Measurements from ENCODE around the gene TLR5. TPM values are rescaled to one million over a fixed set of nuclear protein-coding genes. Genes with fewer than 3 reads are reported as not detected.
"Not testable (repeated sequence)": the region's sequence is repeated elsewhere in the genome, so short reads cannot be mapped to it uniquely, and the experiment has no call there.

TLR5 gene
- total RNA-seq, 1 donor from 2014 or later: 0.12 TPM

DNA sequence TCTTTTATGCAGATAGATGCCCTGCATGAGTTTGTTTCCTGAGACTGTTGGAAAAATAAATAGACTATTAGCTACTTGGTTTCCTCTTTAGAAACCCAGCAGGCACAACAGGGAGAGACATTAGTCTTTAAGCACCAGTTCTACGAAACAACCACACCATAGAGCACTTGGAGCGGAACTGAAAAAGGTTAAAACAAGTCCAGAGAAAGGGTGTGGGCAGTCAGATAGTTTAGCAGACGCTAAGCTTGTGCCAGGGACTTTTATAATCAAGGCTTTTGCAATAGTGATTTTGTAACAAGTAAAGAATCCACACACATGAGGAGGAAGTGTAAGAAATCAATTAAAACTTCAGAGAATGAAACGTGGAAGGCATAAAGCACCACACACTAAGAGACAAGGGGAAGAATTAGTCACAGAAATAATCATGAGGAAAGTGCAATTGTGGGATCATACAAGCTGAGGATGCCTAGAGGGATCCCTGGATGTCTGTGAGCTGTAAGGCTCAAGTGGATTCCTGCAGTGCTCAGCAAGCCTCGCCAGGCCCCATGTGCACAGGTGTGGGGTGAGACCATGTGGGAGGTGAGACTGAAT, 37.8 kb upstream of the TLR5 start:
- H3K4me3 ChIP-seq (ENCODE audit: low read depth, low read length): no peak overlapping the region
- DNase-seq (ENCODE audit: low read depth): peak; percentile 56
- TF ChIP-seq, protein P1, sequence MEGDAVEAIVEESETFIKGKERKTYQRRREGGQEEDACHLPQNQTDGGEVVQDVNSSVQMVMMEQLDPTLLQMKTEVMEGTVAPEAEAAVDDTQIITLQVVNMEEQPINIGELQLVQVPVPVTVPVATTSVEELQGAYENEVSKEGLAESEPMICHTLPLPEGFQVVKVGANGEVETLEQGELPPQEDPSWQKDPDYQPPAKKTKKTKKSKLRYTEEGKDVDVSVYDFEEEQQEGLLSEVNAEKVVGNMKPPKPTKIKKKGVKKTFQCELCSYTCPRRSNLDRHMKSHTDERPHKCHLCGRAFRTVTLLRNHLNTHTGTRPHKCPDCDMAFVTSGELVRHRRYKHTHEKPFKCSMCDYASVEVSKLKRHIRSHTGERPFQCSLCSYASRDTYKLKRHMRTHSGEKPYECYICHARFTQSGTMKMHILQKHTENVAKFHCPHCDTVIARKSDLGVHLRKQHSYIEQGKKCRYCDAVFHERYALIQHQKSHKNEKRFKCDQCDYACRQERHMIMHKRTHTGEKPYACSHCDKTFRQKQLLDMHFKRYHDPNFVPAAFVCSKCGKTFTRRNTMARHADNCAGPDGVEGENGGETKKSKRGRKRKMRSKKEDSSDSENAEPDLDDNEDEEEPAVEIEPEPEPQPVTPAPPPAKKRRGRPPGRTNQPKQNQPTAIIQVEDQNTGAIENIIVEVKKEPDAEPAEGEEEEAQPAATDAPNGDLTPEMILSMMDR (conservative IDR thresholded peaks at IDR 0.05; ENCODE audit: low read depth, low read length): no peak

DNA sequence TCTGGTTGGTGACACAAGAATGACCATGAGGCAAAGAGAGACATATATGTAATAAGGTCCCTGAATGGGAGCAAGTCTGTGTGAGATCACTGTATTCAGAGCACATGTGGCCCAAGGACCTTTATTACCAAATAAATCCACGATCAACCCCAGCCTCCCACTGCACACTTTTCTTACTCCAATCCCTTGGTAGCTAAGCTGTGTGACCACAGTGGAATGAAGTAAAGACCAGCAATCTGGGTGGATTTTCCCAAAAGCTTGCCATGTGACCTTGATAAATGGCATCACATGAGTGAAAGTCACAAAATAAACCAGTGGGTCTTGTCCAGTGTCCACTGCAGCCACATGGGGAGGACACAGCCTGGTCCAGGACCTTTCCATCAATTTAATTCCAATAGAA, 36.7 kb upstream of the TLR5 start:
- TF ChIP-seq, protein P1 (conservative IDR thresholded peaks at IDR 0.05; ENCODE audit: low read depth, low read length): no peak
- DNase-seq (ENCODE audit: low read depth): no peak
- no peak overlapping the region for H3K4me3 ChIP-seq (ENCODE audit: low read depth, low read length)

DNA sequence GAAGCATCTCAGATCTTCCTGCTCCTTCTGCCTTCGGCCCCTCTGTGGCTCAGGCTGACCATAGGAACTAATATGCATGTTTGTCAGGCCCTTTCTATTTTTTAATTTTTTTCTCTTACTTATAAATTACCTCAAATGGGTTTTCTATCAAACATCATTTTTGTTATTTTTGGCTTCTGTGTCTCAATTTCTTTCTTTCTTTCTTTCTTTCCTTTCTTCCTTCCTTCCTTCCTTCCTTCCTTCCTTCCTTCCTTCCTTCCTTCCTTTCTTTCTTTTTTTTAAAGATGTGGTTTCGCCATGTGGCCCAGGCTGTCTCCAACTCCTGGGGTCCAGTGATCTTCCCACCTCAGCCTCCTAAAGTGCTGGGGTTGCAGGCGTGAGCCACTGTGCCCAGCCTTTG, 36.2 kb upstream of the TLR5 start:
- no peak for DNase-seq (ENCODE audit: low read depth)
- H3K4me3 ChIP-seq (ENCODE audit: low read depth, low read length): no peak overlapping the region
- TF ChIP-seq, protein P1 (conservative IDR thresholded peaks at IDR 0.05; ENCODE audit: low read depth, low read length): no peak

DNA sequence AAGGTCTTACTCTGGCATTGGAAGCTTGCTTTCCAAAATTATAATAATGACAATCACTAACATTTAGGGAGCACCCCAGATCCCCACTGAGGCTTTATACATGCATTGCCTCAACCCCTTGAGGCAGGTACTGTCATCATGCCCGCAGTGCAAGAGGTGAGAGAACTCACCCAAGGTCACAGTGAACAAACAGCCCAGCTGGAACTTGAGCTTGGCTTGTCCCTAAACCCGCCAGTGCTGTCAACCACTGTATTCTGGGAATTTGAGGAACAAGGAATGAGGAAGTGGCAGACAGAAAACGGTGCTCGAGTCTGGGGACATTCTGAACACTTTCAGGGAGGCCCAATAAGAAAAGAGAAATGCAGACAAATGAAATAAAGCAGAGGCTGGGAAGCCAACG, 34.6 kb upstream of the TLR5 start:
- no peak overlapping the region for H3K4me3 ChIP-seq (ENCODE audit: low read depth, low read length)
- TF ChIP-seq, protein P1 (conservative IDR thresholded peaks at IDR 0.05; ENCODE audit: low read depth, low read length): no peak
- no peak for DNase-seq (ENCODE audit: low read depth)

DNA sequence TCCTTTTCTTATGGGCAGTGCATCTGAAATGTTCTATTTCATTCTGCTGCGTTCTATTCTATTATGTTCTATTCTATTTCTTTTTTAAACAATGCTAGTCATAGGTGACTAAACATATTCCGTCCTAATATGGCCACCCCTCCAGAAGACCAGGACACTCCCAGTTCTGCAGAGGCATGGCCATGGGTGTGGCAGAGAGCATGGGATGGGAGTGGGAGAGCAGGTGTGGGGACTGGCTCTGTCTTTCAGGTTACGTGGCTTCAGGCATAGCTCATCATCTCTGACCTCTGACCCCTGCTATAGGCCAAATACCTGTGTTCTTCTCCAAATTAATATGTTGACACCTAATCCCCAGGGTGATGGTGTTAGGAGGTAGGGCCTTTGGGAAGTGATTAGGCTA, 33.4 kb upstream of the TLR5 start:
- DNase-seq (ENCODE audit: low read depth): no peak
- TF ChIP-seq, protein P1 (conservative IDR thresholded peaks at IDR 0.05; ENCODE audit: low read depth, low read length): no peak
- no peak overlapping the region for H3K4me3 ChIP-seq (ENCODE audit: low read depth, low read length)

DNA sequence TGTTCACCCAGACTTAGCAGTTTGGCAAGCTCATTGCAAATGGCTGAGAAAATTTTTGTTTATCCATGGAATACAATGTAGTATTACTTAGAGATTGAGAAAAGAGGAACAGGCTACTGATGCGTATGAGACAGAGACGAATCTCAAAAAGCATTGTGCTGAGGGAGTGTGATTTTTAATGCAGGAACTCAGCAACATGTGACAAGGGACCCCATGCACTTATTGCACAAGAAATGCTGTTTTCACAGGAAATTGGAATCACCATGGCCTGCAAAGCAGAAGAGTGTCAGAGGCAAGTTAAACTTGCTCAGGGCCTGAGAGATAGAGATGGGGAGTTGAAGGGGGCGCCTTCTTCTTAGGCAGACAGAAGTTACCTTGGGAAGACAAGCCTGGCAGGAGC, 32.6 kb upstream of the TLR5 start:
- no peak overlapping the region for H3K4me3 ChIP-seq (ENCODE audit: low read depth, low read length)
- no peak for DNase-seq (ENCODE audit: low read depth)
- TF ChIP-seq, protein P1 (conservative IDR thresholded peaks at IDR 0.05; ENCODE audit: low read depth, low read length): no peak

DNA sequence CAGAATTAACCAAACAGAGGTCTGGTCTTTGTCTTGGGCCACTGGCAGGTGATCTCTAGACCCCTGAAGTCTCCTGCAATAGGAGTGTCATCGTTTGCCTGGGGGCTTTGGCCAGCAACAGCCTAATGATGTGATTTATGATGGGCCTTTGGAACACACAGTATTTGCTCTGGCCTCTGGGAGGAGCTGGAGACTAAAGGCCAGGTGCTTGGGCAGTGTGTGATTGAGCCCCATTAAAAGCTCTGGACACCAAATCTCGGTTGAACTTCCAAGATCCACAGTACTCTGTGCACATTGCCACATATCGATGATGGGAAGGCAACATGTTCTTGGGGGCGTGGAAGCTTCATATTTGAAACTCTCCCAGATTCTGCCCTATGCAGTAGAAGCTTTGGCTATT, 32.0 kb upstream of the TLR5 start:
- TF ChIP-seq, protein P1 (conservative IDR thresholded peaks at IDR 0.05; ENCODE audit: low read depth, low read length): peak; percentile 56
- H3K4me3 ChIP-seq (ENCODE audit: low read depth, low read length): no peak overlapping the region
- no peak for DNase-seq (ENCODE audit: low read depth)

DNA sequence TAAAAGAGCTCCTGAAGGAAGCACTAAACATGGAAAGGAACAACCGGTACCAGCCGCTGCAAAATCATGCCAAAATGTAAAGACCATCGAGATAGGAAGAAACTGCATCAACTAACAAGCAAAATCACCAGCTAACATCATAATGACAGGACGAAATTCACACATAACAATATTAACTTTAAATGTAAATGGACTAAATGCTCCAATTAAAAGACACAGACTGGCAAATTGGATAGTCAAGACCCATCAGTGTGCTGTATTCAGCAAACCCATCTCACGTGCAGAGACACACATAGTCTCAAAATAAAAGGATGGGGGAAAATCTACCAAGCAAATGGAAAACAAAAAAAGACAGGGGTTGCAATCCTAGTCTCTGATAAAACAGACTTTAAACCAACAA, 26.4 kb upstream of the TLR5 start:
- H3K4me3 ChIP-seq (ENCODE audit: low read depth, low read length); DNase-seq (ENCODE audit: low read depth): not testable (repeated sequence)
